ENCODE measurements around the gene TOR2A. TPM values are rescaled to one million over a fixed set of nuclear protein-coding genes. Genes with fewer than 3 reads are reported as not detected.

Gene TOR2A
- total and polyA plus RNA-seq, 2 of the 8 experiments (the other 6 are each of a cell fraction or from before 2014, with no cell fraction given), result 18.7 to 24.9 TPM

DNA sequence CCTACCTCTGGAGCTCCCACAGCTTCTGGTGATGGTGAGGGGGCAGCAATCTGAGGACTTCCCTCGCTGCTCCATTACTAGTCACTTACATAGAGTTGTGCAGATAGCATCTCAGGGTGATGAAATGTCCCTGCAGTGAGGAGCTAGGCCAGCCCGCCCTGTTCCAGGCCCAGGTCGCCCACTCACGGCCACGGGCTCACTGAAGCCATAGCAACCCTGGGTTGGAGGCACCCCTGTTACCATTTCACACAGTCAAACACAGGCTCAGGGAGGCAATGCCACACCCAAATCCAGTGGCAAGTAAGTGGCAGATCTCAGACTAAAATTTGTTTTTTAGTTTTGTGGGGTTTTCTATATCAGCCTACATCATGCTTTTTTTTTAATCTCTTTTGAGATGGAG, 23.7 kb upstream of the TOR2A start:
- H4K8ac ChIP-seq (ENCODE audit: extremely low read depth, insufficient read depth, low read length), result no peak overlapping the region
- ChIA-PET CTCF (ENCODE audit: partially characterized antibody) (interaction anchor here (0.8 to 1.8 kb wide), 8 partner anchors 8 to 163 kb away, joined by 3 to 7 read pairs (median 4); no protein-coding TSS in a partner anchor), POLR2A (ENCODE audit: partially characterized antibody) (interaction anchor here (0.5 to 1.1 kb wide), 2 partner anchors 26 to 28 kb away, joined by 3 read pairs; no protein-coding TSS in a partner anchor)
- peaks cover 0 to 14% (median 11%) of the 10 kb centered on the region in 4 experiments; a peak in 6 of 7 replicates for H3K4me1 ChIP-seq (replicated peaks in 1 of 4; ENCODE audit: control insufficient read depth in 3 of 4, insufficient read depth in 4 of 4, low read length in 3 of 4)
- H3K14ac ChIP-seq (ENCODE audit: insufficient read length), result no peak overlapping the region
- no peak overlapping the region for H3K27ac ChIP-seq (ENCODE audit: low read depth, low read length)
- H2BK5ac ChIP-seq (ENCODE audit: low read depth, low read length), result no peak overlapping the region
- H3K27me3 ChIP-seq (replicated peaks in 1 of 4; ENCODE audit: control insufficient read depth in 3 of 4, extremely low read depth in 1 of 4, insufficient read depth in 3 of 4, low read length in 3 of 4), result peaks cover 0 to 11% (median 6%) of the 10 kb centered on the region in 4 experiments; a peak in 6 of 7 replicates
- no peak overlapping the region for H4K5ac ChIP-seq (ENCODE audit: insufficient read length, low read depth, low read length)
- no peaks in the 10 kb centered on the region for H3K36me3 ChIP-seq (ENCODE audit: control insufficient read depth in 2 of 4, insufficient read depth in 4 of 4, low read length in 3 of 4)
- no peak overlapping the region for H3K4ac ChIP-seq (replicated peaks; ENCODE audit: insufficient read length, low read depth, low read length)
- H2BK20ac ChIP-seq (ENCODE audit: low read length), result no peak overlapping the region
- 91% methylated on average over 5 of the region's 5 CpGs; no CpG with 5 or more reads in 1 of the 2 experiments for WGBS, 2 experiments (ENCODE audit: extremely low coverage in 1 of 2, insufficient coverage in 1 of 2, insufficient read length in 1 of 2, insufficient replicate concordance in 2 of 2, low coverage in 1 of 2, low lambda C conversion rate in 2 of 2, missing lambda C conversion rate in 1 of 2)
- no peak overlapping the region for H2BK15ac ChIP-seq (ENCODE audit: low read length)
- H4K20me1 ChIP-seq (replicated peaks in 1 of 2; ENCODE audit: control insufficient read depth in 1 of 2, insufficient read depth in 2 of 2, low read length in 2 of 2), result peaks cover 0 to under 1% of the 10 kb centered on the region in 2 experiments
- no peak overlapping the region for H3K9ac ChIP-seq (replicated peaks in 1 of 4; ENCODE audit: extremely low read depth in 1 of 4, low read depth in 3 of 4, low read length in 3 of 4)
- FAIRE-seq (no peak), DNase-seq (ENCODE audit: low read depth in 1 of 2, low spot score in 2 of 2) (no peak)
- no peaks in the 10 kb centered on the region for H3K79me1 ChIP-seq (ENCODE audit: low read depth, low read length)
- no peak overlapping the region for H3K56ac ChIP-seq (replicated peaks; ENCODE audit: insufficient read length, low read depth, low read length)
- no peak overlapping the region for H3K4me3 ChIP-seq (ENCODE audit: extremely low read depth in 1 of 4, insufficient read depth in 2 of 4, low read depth in 3 of 4, low read length in 4 of 4)
- peaks cover 13% of the 10 kb centered on the region; the same call in 1 of the 2 replicates for H3K23me2 ChIP-seq (ENCODE audit: low read depth, low read length)
- no peak overlapping the region for H3K4me2 ChIP-seq (ENCODE audit: insufficient read depth in 1 of 2, low read depth in 2 of 2, low read length in 2 of 2)
- H2AFZ ChIP-seq (ENCODE audit: low read length), result no peak overlapping the region
- no peak overlapping the region for H2BK12ac ChIP-seq (ENCODE audit: low read depth, low read length)
- H2BK120ac ChIP-seq (replicated peaks; ENCODE audit: low read depth, low read length), result no peak overlapping the region
- no peak overlapping the region for H3K23ac ChIP-seq (ENCODE audit: insufficient read length)
- H3K79me2 ChIP-seq (ENCODE audit: control insufficient read depth in 1 of 2, insufficient read depth in 2 of 2, low read length in 2 of 2), result no peaks in the 10 kb centered on the region
- no peaks in the 10 kb centered on the region for H3K9me3 ChIP-seq (ENCODE audit: insufficient read depth in 2 of 2, low read depth in 1 of 2, low read length in 1 of 2)
- no peak overlapping the region for H2AK5ac ChIP-seq (ENCODE audit: low read depth, low read length)
- no peak overlapping the region for H3K18ac ChIP-seq (ENCODE audit: extremely low read depth, low read length)
- TF ChIP-seq KDM5A (IDR thresholded peaks at IDR 0.05; ENCODE audit: low read length) (no peak), RAD21 (IDR thresholded peaks at IDR 0.05 in 1 of 2, conservative IDR thresholded peaks at IDR 0.05 in 1 of 2; ENCODE audit: low read depth in 2 of 2, low read length in 2 of 2) (no peak), RBBP5 (IDR thresholded peaks at IDR 0.05; ENCODE audit: borderline replicate concordance, low read depth, low read length) (no peak), SIN3A (conservative IDR thresholded peaks at IDR 0.05 in 1 of 2, IDR thresholded peaks at IDR 0.05 in 1 of 2; ENCODE audit: low read depth in 1 of 2, low read length in 2 of 2) (no peak), RNF2 (IDR thresholded peaks at IDR 0.05; ENCODE audit: borderline replicate concordance, low read depth, low read length, missing control alignments, poor library complexity, severe bottlenecking) (no peak), BCL11A (IDR thresholded peaks at IDR 0.05; ENCODE audit: low read depth in 2 of 2, low read length in 2 of 2) (no peak)
- H4K91ac ChIP-seq (replicated peaks; ENCODE audit: insufficient read length, low read length), result no peak overlapping the region
